Parathyroid adenoma (tissue), 2 donors: ENCODE data around the gene RNF26.

Experiments
- H2AFZ ChIP-seq: fragments of 300-600 bp; sonication (generic); one replicate; pipeline ENCODE4 v1.7.0; 2017; ENCODE audit warnings: antibody characterized with exemption, mild to moderate bottlenecking
- H3K27ac ChIP-seq: fragments of 300-600 bp; sonication (generic); one replicate; pipeline ENCODE4 v1.7.0; 2017
- H3K27me3 ChIP-seq: fragments of 300-600 bp; sonication (generic); one replicate; pipeline ENCODE4 v1.7.0; 2017; ENCODE audit warnings: low read length; ENCODE audit not compliant: control insufficient read depth, insufficient read depth
- H3K36me3 ChIP-seq: fragments of 300-600 bp; sonication (generic); one replicate; pipeline ENCODE4 v1.7.0; 2017; ENCODE audit warnings: low read length; ENCODE audit not compliant: control insufficient read depth, insufficient read depth
- H3K4me1 ChIP-seq: fragments of 300-600 bp; sonication (generic); one replicate; pipeline ENCODE4 v1.7.0; 2017; ENCODE audit warnings: control low read depth
- H3K4me2 ChIP-seq: fragments of 300-600 bp; sonication (generic); one replicate; pipeline ENCODE4 v1.7.0; 2017; ENCODE audit warnings: low read length
- H3K4me3 ChIP-seq: fragments of 300-600 bp; sonication (generic); one replicate; pipeline ENCODE4 v1.7.0; 2017; ENCODE audit warnings: low read depth, low read length
- H3K79me2 ChIP-seq: fragments of 300-600 bp; sonication (generic); one replicate; pipeline ENCODE4 v1.7.0; 2017; ENCODE audit warnings: control low read depth
- H3K9ac ChIP-seq: fragments of 300-600 bp; sonication (generic); one replicate; pipeline ENCODE4 v1.7.0; 2017; ENCODE audit warnings: mild to moderate bottlenecking
- H3K9me3 ChIP-seq: fragments of 300-600 bp; sonication (generic); one replicate; pipeline ENCODE4 v1.7.0; 2017; ENCODE audit warnings: low read length; ENCODE audit not compliant: control insufficient read depth
- TF ChIP-seq, protein P1 (sequence below): fragments of 300-600 bp; sonication (generic); IDR thresholded peaks from one replicate; pipeline ENCODE4 v1.7.0; 2017; ENCODE audit warnings: antibody characterized with exemption, mild to moderate bottlenecking
- donor health status: primary hyperparathyroidism.

The RNF26 gene

DNA sequence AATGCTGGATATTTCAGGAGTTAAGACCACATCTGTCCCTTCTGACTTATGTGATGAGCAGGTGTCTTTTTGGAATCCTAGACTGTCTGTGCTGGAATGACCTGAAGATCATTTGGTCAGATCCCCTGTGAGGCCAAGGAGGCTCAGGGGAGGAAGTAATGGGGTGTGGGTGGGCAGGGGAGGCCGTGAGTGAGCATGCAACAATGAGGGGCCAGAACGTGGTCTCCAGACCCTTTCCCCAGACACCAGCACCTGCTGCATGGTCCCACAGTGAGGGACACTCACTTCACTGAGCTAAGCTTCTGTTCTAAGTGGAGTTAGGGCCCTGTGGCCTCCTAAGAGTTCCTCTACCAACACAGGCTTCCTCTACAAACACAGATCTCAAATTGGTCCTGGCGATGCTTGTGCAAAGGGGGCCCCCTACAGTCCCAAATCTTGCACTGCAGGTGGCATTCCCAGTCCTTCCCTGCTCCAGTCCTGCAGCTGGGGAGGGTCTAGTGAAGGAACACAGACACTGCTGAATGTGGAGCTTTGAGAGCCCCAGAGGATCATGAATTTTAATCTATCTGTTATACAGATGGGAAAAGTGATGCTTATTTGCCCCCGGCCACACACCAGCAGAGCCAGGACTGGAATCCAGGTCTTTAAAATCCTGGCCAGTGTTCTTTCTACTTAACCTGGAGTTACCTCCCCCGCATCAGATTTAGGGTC, 39.7 kb downstream of the RNF26 start:
- Histone ChIP-seq H3K27ac (no peak overlapping the region), H3K4me2 (no peak overlapping the region), H3K4me3 (no peak overlapping the region), H3K36me3 (no peaks in the 10 kb centered on the region), H2AFZ (no peak overlapping the region), H3K27me3 (no peaks in the 10 kb centered on the region), H3K79me2 (no peaks in the 10 kb centered on the region), H3K4me1 (peaks cover 12% of the 10 kb centered on the region), H3K9me3 (no peaks in the 10 kb centered on the region), H3K9ac (no peak overlapping the region)
- TF ChIP-seq, protein P1, sequence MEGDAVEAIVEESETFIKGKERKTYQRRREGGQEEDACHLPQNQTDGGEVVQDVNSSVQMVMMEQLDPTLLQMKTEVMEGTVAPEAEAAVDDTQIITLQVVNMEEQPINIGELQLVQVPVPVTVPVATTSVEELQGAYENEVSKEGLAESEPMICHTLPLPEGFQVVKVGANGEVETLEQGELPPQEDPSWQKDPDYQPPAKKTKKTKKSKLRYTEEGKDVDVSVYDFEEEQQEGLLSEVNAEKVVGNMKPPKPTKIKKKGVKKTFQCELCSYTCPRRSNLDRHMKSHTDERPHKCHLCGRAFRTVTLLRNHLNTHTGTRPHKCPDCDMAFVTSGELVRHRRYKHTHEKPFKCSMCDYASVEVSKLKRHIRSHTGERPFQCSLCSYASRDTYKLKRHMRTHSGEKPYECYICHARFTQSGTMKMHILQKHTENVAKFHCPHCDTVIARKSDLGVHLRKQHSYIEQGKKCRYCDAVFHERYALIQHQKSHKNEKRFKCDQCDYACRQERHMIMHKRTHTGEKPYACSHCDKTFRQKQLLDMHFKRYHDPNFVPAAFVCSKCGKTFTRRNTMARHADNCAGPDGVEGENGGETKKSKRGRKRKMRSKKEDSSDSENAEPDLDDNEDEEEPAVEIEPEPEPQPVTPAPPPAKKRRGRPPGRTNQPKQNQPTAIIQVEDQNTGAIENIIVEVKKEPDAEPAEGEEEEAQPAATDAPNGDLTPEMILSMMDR, result peak; percentile 65

DNA sequence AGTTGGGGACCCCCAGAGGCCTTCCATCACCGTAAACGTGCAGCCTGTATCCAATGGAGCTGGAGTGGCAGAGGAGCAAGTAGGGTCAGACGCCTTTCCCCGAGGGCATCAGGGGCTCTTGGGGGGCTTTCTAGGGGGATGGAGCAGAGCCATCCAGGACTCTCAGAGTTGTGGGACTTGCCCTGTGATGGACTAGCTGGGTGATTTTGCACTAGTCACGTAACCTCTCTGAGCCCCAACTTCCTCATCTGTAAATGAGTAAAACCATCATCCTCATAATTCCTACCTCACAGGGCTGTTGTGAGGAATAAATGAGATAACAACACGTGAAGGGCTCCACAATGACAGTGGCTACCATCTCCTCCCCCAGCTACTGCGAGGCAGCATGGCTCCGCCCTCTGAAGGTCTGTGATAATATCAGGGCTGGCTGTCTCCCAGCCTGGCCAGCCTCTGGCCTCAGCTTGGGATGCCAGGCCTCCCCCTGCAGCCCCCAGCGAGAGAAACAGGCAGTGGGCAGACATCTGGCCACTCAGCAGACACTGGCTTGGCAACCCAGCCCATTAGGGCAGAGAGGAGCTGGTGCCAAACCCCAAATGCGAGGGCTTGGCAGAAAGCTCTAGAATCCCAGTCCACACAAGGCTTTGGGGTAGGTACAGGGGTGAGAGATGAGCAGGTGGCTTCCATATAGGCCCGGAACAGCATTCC, 40.5 kb downstream of the RNF26 start:
- Histone ChIP-seq H2AFZ (peak overlapping the region; percentile 22), H3K27me3 (no peaks in the 10 kb centered on the region), H3K9me3 (no peaks in the 10 kb centered on the region), H3K9ac (no peak overlapping the region), H3K4me3 (no peak overlapping the region), H3K27ac (no peak overlapping the region), H3K4me2 (no peak overlapping the region), H3K4me1 (peaks cover 15% of the 10 kb centered on the region), H3K79me2 (no peaks in the 10 kb centered on the region), H3K36me3 (no peaks in the 10 kb centered on the region)
- TF ChIP-seq, protein P1, result no peak

DNA sequence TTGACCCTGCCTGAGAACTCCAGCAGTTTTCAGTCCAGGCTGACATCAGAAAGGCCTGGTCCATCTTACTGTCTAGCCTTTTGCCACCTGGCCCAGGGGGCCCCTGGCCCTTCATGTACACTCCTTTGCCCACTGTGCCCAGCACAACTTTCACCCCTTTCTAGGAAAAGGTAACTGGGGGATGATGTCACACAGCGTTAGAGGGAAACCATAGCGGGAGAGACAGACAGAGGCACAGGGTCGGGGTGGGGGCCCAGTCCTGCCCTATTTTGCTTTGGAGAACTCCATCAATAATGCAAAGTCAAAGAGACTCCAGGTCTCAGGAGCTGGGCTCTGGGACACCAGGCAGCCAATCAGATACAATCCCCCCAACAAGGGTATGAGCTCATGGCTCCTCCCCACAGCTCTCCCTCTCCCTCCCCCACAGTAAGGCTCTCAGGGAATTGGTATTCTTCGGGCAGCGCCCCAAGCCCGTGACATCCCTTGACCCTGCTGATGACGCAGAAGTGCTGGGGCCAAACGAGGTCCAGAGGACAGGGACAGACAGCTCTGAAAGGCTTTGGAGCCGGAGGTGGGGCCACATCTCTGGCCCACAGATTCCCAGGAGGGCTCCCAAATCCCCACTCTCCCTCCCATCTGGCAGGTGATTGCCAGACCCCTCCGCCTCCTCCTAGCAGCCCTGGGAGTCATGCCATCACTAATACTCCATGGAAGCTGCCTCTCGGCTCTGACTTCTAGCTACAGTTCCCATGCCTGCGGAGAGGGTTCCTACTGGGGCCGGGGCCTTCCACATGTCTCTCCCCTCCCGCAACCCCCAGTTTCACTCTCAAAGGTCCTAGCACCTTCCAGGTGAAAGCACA, 41.2 kb downstream of the RNF26 start:
- no peak overlapping the region for H2AFZ ChIP-seq
- no peak overlapping the region for H3K4me3 ChIP-seq
- no peak overlapping the region for H3K9ac ChIP-seq

DNA sequence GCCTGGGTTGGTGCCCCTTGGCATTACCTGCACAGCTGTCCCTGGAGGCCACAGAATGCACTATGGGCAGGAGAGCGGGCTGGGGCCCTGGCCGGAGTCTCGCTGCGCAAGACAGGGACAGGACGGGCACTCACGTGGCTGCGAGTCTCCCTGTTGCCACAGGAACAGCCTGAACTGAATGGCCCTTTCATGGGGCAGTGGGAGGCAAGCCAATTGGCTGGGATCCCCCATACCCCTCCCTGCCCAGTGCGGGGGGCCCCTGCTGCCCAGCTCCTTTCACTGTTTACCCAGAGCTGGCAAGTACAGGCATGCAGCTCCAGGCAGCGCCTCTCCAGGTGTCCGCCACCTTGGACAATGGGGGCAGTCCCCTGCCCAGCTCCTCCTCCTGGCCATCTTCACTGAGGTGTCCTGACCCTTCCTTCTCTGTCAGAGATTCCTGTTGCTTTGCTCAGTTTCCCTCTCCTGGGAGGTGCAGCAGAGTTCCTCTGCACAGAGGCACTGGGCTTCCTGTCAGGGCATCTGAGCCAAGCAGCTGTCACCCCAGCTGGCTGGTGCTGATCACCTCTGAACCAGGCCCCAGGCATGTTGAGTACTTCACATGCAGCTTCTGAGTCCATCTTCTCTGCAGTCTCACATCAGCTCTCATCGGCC, 42.0 kb downstream of the RNF26 start:
- Histone ChIP-seq H2AFZ (no peak overlapping the region), H3K4me1 (peaks cover 14% of the 10 kb centered on the region), H3K9me3 (no peaks in the 10 kb centered on the region), H3K27ac (no peak overlapping the region), H3K4me3 (no peak overlapping the region), H3K79me2 (no peaks in the 10 kb centered on the region), H3K27me3 (no peaks in the 10 kb centered on the region), H3K9ac (no peak overlapping the region), H3K36me3 (no peaks in the 10 kb centered on the region), H3K4me2 (no peak overlapping the region)
- TF ChIP-seq, protein P1, result no peak

More for the DNA sequence above, 41.2 kb downstream of the RNF26 start:
- H3K4me1 ChIP-seq, result peaks cover 15% of the 10 kb centered on the region
- no peaks in the 10 kb centered on the region for H3K27me3 ChIP-seq
- H3K9me3 ChIP-seq, result no peaks in the 10 kb centered on the region
- H3K4me2 ChIP-seq, result no peak overlapping the region
- TF ChIP-seq, protein P1, result no peak
- H3K36me3 ChIP-seq, result no peaks in the 10 kb centered on the region
- H3K27ac ChIP-seq, result no peak overlapping the region
- H3K79me2 ChIP-seq, result no peaks in the 10 kb centered on the region
